ENCODE data around the gene PRR36.
A peak's percentile ranks its signal among the peaks of the same experiment; 100 is the strongest.

Gene PRR36

GRCh38 chr19:7858109-7858770 lies 15.9 kb downstream of the PRR36 start:
- DNase-seq = peak in 1 of 2 donors; percentile 9

GRCh38 chr19:7857727-7858108 lies 16.5 kb downstream of the PRR36 start:
- no peak for DNase-seq

- DNase-seq = no peak
These were observed 17.2 kb downstream of the PRR36 start for GRCh38 chr19:7856679-7857663.

- DNase-seq = no peak
These were observed 18.0 kb downstream of the PRR36 start for GRCh38 chr19:7856109-7856591.

GRCh38 chr19:7855426-7856108 lies 18.6 kb downstream of the PRR36 start:
- no peak for DNase-seq

- no peak for DNase-seq
These were observed 20.4 kb downstream of the PRR36 start for GRCh38 chr19:7853770-7854128.

GRCh38 chr19:7852851-7853769 lies 21.1 kb downstream of the PRR36 start:
- peak; percentile 69 to 71 for DNase-seq

- no peak for DNase-seq
These were observed 22.3 kb downstream of the PRR36 start for GRCh38 chr19:7851623-7852500.

- DNase-seq = no peak
These were observed 23.1 kb downstream of the PRR36 start for GRCh38 chr19:7850945-7851622.

GRCh38 chr19:7850000-7850813 lies 24.0 kb downstream of the PRR36 start:
- DNase-seq = no peak

- DNase-seq = no peak
These were observed 24.6 kb downstream of the PRR36 start for GRCh38 chr19:7849631-7849999.

GRCh38 chr19:7848779-7849457 lies 25.3 kb downstream of the PRR36 start:
- no peak for DNase-seq

GRCh38 chr19:7847664-7848063 lies 26.5 kb downstream of the PRR36 start:
- DNase-seq = no peak

- DNase-seq = no peak
These were observed 28.0 kb downstream of the PRR36 start for GRCh38 chr19:7846155-7846646.

- DNase-seq = no peak
These were observed 28.6 kb downstream of the PRR36 start for GRCh38 chr19:7845390-7846154.

GRCh38 chr19:7844951-7845350 lies 29.2 kb downstream of the PRR36 start:
- DNase-seq = no peak

GRCh38 chr19:7844405-7844804 lies 29.8 kb downstream of the PRR36 start:
- DNase-seq = no peak

- no peak for DNase-seq
These were observed 30.7 kb downstream of the PRR36 start for GRCh38 chr19:7843521-7843920.
